ENCODE measurements around the gene TFF1. TPM values are rescaled to one million over a fixed set of nuclear protein-coding genes. Genes with fewer than 3 reads are reported as not detected.
"Not testable (repeated sequence)": the region's sequence is repeated elsewhere in the genome, so short reads cannot be mapped to it uniquely, and the experiment has no call there.

TFF1 gene
- total RNA-seq, 4 donors from 2014 or later: 8.6 to 45.3 (median 25.8) TPM; not detected in 1

DNA sequence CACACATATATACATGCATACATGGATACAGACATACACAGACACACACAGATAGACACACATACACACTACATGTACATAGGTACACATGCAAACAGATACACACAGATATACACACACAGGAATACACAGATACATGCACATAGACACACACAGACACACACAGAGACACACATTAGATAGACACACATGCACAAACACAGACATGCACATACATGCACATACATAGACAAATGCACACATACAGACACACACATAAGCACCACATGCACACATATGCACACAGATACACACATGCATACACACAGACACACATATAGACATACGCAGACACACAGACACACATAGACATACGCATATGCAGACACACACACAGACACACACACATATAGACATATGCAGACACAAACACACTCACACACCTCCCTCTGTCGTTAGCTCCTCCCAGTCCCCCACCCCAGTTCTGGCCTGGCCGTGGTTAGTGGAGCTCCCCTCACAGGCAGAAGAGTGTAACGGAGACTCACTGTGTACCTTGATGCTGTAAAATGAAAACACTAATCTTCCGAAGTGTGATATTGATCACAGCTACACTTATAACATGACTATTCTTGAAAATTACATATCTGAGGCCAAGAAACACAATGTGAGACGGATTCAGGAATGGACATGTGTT is 45.0 kb upstream of the TFF1 start:
- WGBS, 2 donors (ENCODE audit: low coverage in 1 of 2): 65 to 100% methylated on average over 1 to 7 of the region's 7 CpGs
- intact Hi-C loops (cut with DNase I; ENCODE audit: low total_unique reads) (no loop called here), in situ Hi-C loops (cut with MboI; ENCODE audit: low pct_ligation_motif_present in 1 of 4, low pct_unique_long_range_greater_than_20kb in 1 of 4, low sequenced_read_pairs in 3 of 4) (no loop called here)
- TF ChIP-seq POLR2AphosphoS5 (IDR thresholded peaks at IDR 0.05): no peak
- no peak for TF ChIP-seq CTCF (IDR thresholded peaks at IDR 0.05)
- no peak for TF ChIP-seq POLR2A (IDR thresholded peaks at IDR 0.05)
- TF ChIP-seq EP300 (IDR thresholded peaks at IDR 0.05; ENCODE audit: low read depth): no peak
- Histone ChIP-seq H3K4me3 (no peak overlapping the region), H3K4me1 (no peaks in the 10 kb centered on the region), H3K9me3 (no peaks in the 10 kb centered on the region), H3K27me3 (no peaks in the 10 kb centered on the region), H3K36me3 (no peaks in the 10 kb centered on the region), H3K27ac (no peak overlapping the region)
- DNase-seq: no peak

DNA sequence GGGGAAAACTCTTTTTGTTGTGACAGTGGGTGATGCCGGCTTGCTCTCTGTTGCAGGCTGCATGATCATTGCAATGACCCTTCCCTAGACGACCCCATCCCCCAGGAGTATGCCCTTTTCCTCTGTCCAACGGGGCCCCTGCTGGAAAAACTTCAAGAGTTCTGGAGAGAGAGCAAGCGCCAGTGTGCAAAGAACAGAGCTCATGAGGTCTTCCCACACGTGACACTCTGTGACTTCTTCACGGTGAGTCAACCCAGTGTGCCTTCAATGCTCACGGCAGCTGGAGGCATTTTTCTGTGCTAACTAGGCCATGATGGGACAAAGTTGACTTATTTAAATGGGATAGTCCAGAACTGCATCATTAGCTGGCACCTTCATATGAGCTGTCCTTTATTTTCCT is 43.0 kb upstream of the TFF1 start:
- no peaks in the 10 kb centered on the region for H3K27me3 ChIP-seq
- no peaks in the 10 kb centered on the region for H3K4me1 ChIP-seq
- no peak overlapping the region for H3K27ac ChIP-seq
- H3K4me3 ChIP-seq: no peak overlapping the region
- TF ChIP-seq POLR2A (IDR thresholded peaks at IDR 0.05): no peak
- no peak for TF ChIP-seq EP300 (IDR thresholded peaks at IDR 0.05; ENCODE audit: low read depth)
- TF ChIP-seq POLR2AphosphoS5 (IDR thresholded peaks at IDR 0.05): no peak
- TF ChIP-seq CTCF (IDR thresholded peaks at IDR 0.05): no peak
- H3K9me3 ChIP-seq: no peaks in the 10 kb centered on the region
- in situ Hi-C loops (cut with MboI; ENCODE audit: low pct_ligation_motif_present in 1 of 4, low pct_unique_long_range_greater_than_20kb in 1 of 4, low sequenced_read_pairs in 3 of 4): no loop called here
- intact Hi-C loops (cut with DNase I; ENCODE audit: low total_unique reads): no loop called here
- no peak for DNase-seq
- 84 to 100% methylated on average over 4 to 7 of the region's 7 CpGs for WGBS, 2 donors (ENCODE audit: low coverage in 1 of 2)
- H3K36me3 ChIP-seq: no peaks in the 10 kb centered on the region

GRCh38 chr21:42408718-42409117 is 42.4 kb upstream of the TFF1 start:
- H3K27ac ChIP-seq; H3K4me1 ChIP-seq; H3K9me3 ChIP-seq; H3K4me3 ChIP-seq; in situ Hi-C loops (cut with MboI; ENCODE audit: low pct_ligation_motif_present in 1 of 4, low pct_unique_long_range_greater_than_20kb in 1 of 4, low sequenced_read_pairs in 3 of 4); H3K36me3 ChIP-seq; H3K27me3 ChIP-seq; DNase-seq; intact Hi-C loops (cut with DNase I; ENCODE audit: low total_unique reads): not testable (repeated sequence)
- WGBS, 2 donors (ENCODE audit: low coverage in 1 of 2): 76 to 84% methylated on average over 5 of the region's 5 CpGs

- H3K27ac ChIP-seq: no peak overlapping the region
- WGBS, 2 donors (ENCODE audit: low coverage in 1 of 2): 88 to 92% methylated on average over 1 to 5 of the region's 5 CpGs
- H3K4me3 ChIP-seq: no peak overlapping the region
- H3K27me3 ChIP-seq: no peaks in the 10 kb centered on the region
- DNase-seq: no peak
- H3K36me3 ChIP-seq: no peaks in the 10 kb centered on the region
- no peaks in the 10 kb centered on the region for H3K4me1 ChIP-seq
- in situ Hi-C loops (cut with MboI; ENCODE audit: low pct_ligation_motif_present in 1 of 4, low pct_unique_long_range_greater_than_20kb in 1 of 4, low sequenced_read_pairs in 3 of 4) (no loop called here), intact Hi-C loops (cut with DNase I; ENCODE audit: low total_unique reads) (no loop called here)
- no peak for TF ChIP-seq POLR2AphosphoS5 (IDR thresholded peaks at IDR 0.05)
- H3K9me3 ChIP-seq: no peaks in the 10 kb centered on the region
These were observed 41.1 kb upstream of the TFF1 start for GRCh38 chr21:42407476-42407875.

- TF ChIP-seq POLR2AphosphoS5 (IDR thresholded peaks at IDR 0.05): no peak
- no peak for TF ChIP-seq POLR2A (IDR thresholded peaks at IDR 0.05)
- TF ChIP-seq CTCF (IDR thresholded peaks at IDR 0.05): no peak
- no peak for TF ChIP-seq EP300 (IDR thresholded peaks at IDR 0.05; ENCODE audit: low read depth)
- Histone ChIP-seq H3K9me3 (no peaks in the 10 kb centered on the region), H3K4me1 (no peaks in the 10 kb centered on the region), H3K27ac (no peak overlapping the region), H3K36me3 (no peaks in the 10 kb centered on the region), H3K27me3 (no peaks in the 10 kb centered on the region), H3K4me3 (no peak overlapping the region)
- intact Hi-C loops (cut with DNase I; ENCODE audit: low total_unique reads): no loop called here
- in situ Hi-C loops (cut with MboI; ENCODE audit: low pct_ligation_motif_present in 1 of 4, low pct_unique_long_range_greater_than_20kb in 1 of 4, low sequenced_read_pairs in 3 of 4): no loop called here
- WGBS, 2 donors (ENCODE audit: low coverage in 1 of 2): 79% methylated on average over 7 of the region's 7 CpGs; no CpG with 5 or more reads in 1 of the 2 donors
- DNase-seq: no peak
These were observed 40.5 kb upstream of the TFF1 start for GRCh38 chr21:42406866-42407265.

Data from transverse colon (tissue), 4 donors.